ENCODE results near the gene MLH3. TPM values are rescaled to one million over a fixed set of nuclear protein-coding genes. Genes with fewer than 3 reads are reported as not detected.

MLH3 gene
- polyA plus RNA-seq, 3 donors: 3.4 to 6.3 (median 5.1) TPM

- intact Hi-C loops (cut with micrococcal nuclease): no loop called here
- peaks cover 40% of the 10 kb centered on the region for H3K4me1 Mint-ChIP-seq
- Histone ChIP-seq H3K27me3 (ENCODE audit: control insufficient read depth in 2 of 2, insufficient read depth in 2 of 2, low read length in 2 of 2) (no peaks in the 10 kb centered on the region), H3K36me3 (replicated peaks in 1 of 2; ENCODE audit: control insufficient read depth in 1 of 2, insufficient read depth in 2 of 2, low read length in 2 of 2) (no peaks in the 10 kb centered on the region), H3K27ac (ENCODE audit: low read depth in 1 of 2, low read length in 2 of 2) (no peak overlapping the region), H3K9ac (ENCODE audit: insufficient read depth, low read length, poor library complexity, severe bottlenecking) (no peak overlapping the region), H3K4me1 (ENCODE audit: control insufficient read depth in 1 of 2, insufficient read depth in 2 of 2, low read length in 2 of 2) (peaks cover 25 to 41% of the 10 kb centered on the region in 2 donors), H3K4me2 (replicated peaks; ENCODE audit: extremely low read depth, low read length, poor library complexity, severe bottlenecking) (no peak overlapping the region), H3K9me3 (replicated peaks in 1 of 2; ENCODE audit: control insufficient read depth in 1 of 2, insufficient read depth in 1 of 2, low read length in 2 of 2) (no peaks in the 10 kb centered on the region), H3K4me3 (replicated peaks in 1 of 3; ENCODE audit: low read depth in 2 of 3, low read length in 3 of 3) (no peak overlapping the region), H2AFZ (ENCODE audit: insufficient read depth, low read depth, low read length, poor library complexity, severe bottlenecking) (no peak overlapping the region), H3K79me2 (ENCODE audit: insufficient read depth, low read length) (peaks cover 8% of the 10 kb centered on the region), H4K20me1 (ENCODE audit: insufficient read depth, low read length) (no peaks in the 10 kb centered on the region)
- DNase-seq: no peak
- H3K36me3 Mint-ChIP-seq: peaks cover 6 to 15% of the 10 kb centered on the region in 2 donors
- TF ChIP-seq CTCF (IDR thresholded peaks at IDR 0.05): no peak
- WGBS (ENCODE audit: insufficient coverage): 71% methylated on average over 1 of the region's 5 CpGs
- no peaks in the 10 kb centered on the region for H3K27me3 Mint-ChIP-seq (ENCODE audit: low read depth in 3 of 3)
- no peaks in the 10 kb centered on the region for H3K9me3 Mint-ChIP-seq
- no peak overlapping the region for H3K4me3 Mint-ChIP-seq
- H3K27ac Mint-ChIP-seq: peak overlapping the region in 1 of 7 donors; percentile 7
Measured at GRCh38 chr14:75053396-75054291, 2.4 kb upstream of the MLH3 start.

- TF ChIP-seq CTCF (IDR thresholded peaks at IDR 0.05): no peak
- Histone ChIP-seq H3K4me3 (replicated peaks in 1 of 3; ENCODE audit: low read depth in 2 of 3, low read length in 3 of 3) (peak overlapping the region; percentile 67 to 81 (median 75)), H3K4me1 (ENCODE audit: control insufficient read depth in 1 of 2, insufficient read depth in 2 of 2, low read length in 2 of 2) (peaks cover 29 to 43% of the 10 kb centered on the region in 2 donors), H4K20me1 (ENCODE audit: insufficient read depth, low read length) (no peaks in the 10 kb centered on the region), H3K79me2 (ENCODE audit: insufficient read depth, low read length) (peaks cover 20% of the 10 kb centered on the region), H3K36me3 (replicated peaks in 1 of 2; ENCODE audit: control insufficient read depth in 1 of 2, insufficient read depth in 2 of 2, low read length in 2 of 2) (no peaks in the 10 kb centered on the region), H2AFZ (ENCODE audit: insufficient read depth, low read depth, low read length, poor library complexity, severe bottlenecking) (peak overlapping the region; percentile 88), H3K9ac (ENCODE audit: insufficient read depth, low read length, poor library complexity, severe bottlenecking) (peak overlapping the region; percentile 84), H3K4me2 (replicated peaks; ENCODE audit: extremely low read depth, low read length, poor library complexity, severe bottlenecking) (peak overlapping the region; percentile 84), H3K27me3 (ENCODE audit: control insufficient read depth in 2 of 2, insufficient read depth in 2 of 2, low read length in 2 of 2) (no peaks in the 10 kb centered on the region), H3K9me3 (replicated peaks in 1 of 2; ENCODE audit: control insufficient read depth in 1 of 2, insufficient read depth in 1 of 2, low read length in 2 of 2) (no peaks in the 10 kb centered on the region), H3K27ac (ENCODE audit: low read depth in 1 of 2, low read length in 2 of 2) (peak overlapping the region in 1 of 2 donors; percentile 85)
- 43% methylated on average over 2 of the region's 5 CpGs for WGBS (ENCODE audit: insufficient coverage)
- intact Hi-C loops (cut with micrococcal nuclease): no loop called here
- peak overlapping the region in 6 of 7 donors; percentile 68 to 98 (median 96) for H3K27ac Mint-ChIP-seq
- no peaks in the 10 kb centered on the region for H3K9me3 Mint-ChIP-seq
- peak overlapping the region; percentile 91 to 97 for H3K4me3 Mint-ChIP-seq
- H3K27me3 Mint-ChIP-seq (ENCODE audit: low read depth in 3 of 3): no peaks in the 10 kb centered on the region
- peaks cover 43% of the 10 kb centered on the region for H3K4me1 Mint-ChIP-seq
- no peak for DNase-seq
- H3K36me3 Mint-ChIP-seq: peaks cover 8 to 14% of the 10 kb centered on the region in 2 donors
Measured at GRCh38 chr14:75051556-75051899, 261 bp upstream of the MLH3 start.

All from CD14-positive monocyte (primary cell).